Transverse colon (tissue), 4 donors: ENCODE measurements around the gene HIVEP2.

ENCODE experiments used
- CTCF ChIP-seq, 5 experiments: fragments of 200-600 bp in 3 of 5; fragments of 450-650 bp in 2 of 5; sonication (generic) in 3 of 5; IDR thresholded peaks; 1 replicate in 2 of 5; 2 replicates in 3 of 5; pipeline ENCODE4 v1.5.1; 2016 to 2017; ENCODE audit warnings: antibody characterized with exemption in 5 of 5, inconsistent platforms in 3 of 5, mild to moderate bottlenecking in 2 of 5, moderate library complexity in 1 of 5
- POLR2A ChIP-seq: fragments of 450-650 bp; IDR thresholded peaks from one replicate; pipeline ENCODE4 v1.6.1; 2016; ENCODE audit warnings: antibody characterized with exemption, mild to moderate bottlenecking, moderate library complexity
- POLR2AphosphoS5 ChIP-seq, 3 donors: sonication (generic); formaldehyde crosslinking; IDR thresholded peaks; one replicate each; pipeline ENCODE4 v1.6.1; 2016; ENCODE audit warnings: antibody characterized with exemption in 3 of 3

- no peak for TF ChIP-seq CTCF (IDR thresholded peaks at IDR 0.05)
- TF ChIP-seq POLR2A = no peak
- TF ChIP-seq POLR2AphosphoS5 (IDR thresholded peaks at IDR 0.05) = no peak
Measured at GRCh38 chr6:142713959-142714358, 231.0 kb downstream of the HIVEP2 start.
